HEK293T (cell line): Measurements from ENCODE around the gene ZNF821.

ENCODE experiments used
- BHLHE40 ChIP-seq: fragments of 450-650 bp; IDR thresholded peaks from 2 replicates; pipeline ENCODE4 v1.6.1; 2016; ENCODE audit warnings: mild to moderate bottlenecking, moderate library complexity, borderline replicate concordance
- ELF4 ChIP-seq: fragments of 450-650 bp; IDR thresholded peaks from 2 replicates; pipeline ENCODE4 v1.6.1; 2017; ENCODE audit warnings: antibody characterized with exemption
- FOXK2 ChIP-seq: fragments of 450-650 bp; IDR thresholded peaks from 2 replicates; pipeline ENCODE4 v1.6.1; 2016; ENCODE audit warnings: mild to moderate bottlenecking
- FOXM1 ChIP-seq: fragments of 450-650 bp; IDR thresholded peaks from 2 replicates; pipeline ENCODE4 v1.6.1; 2017; ENCODE audit warnings: mild to moderate bottlenecking, borderline replicate concordance
- HDGF ChIP-seq: fragments of 450-650 bp; IDR thresholded peaks from 2 replicates; pipeline ENCODE4 v1.6.1; 2017; ENCODE audit warnings: antibody characterized with exemption, borderline replicate concordance
- NFRKB ChIP-seq: fragments of 450-650 bp; IDR thresholded peaks from 2 replicates; pipeline ENCODE4 v1.6.1; 2016; ENCODE audit warnings: mild to moderate bottlenecking, moderate library complexity
- PKNOX1 ChIP-seq: fragments of 450-650 bp; IDR thresholded peaks from 2 replicates; pipeline ENCODE4 v1.6.1; 2016
- SP1 ChIP-seq: fragments of 450-650 bp; IDR thresholded peaks from 2 replicates; pipeline ENCODE4 v1.6.1; 2017
- SUZ12 ChIP-seq: fragments of 450-650 bp; IDR thresholded peaks from 2 replicates; pipeline ENCODE4 v1.6.1; 2016; ENCODE audit warnings: mild to moderate bottlenecking

- TF ChIP-seq ELF4 (no peak), SUZ12 (no peak), SP1 (no peak), HDGF (no peak), BHLHE40 (no peak), NFRKB (no peak), FOXM1 (no peak), PKNOX1 (no peak), FOXK2 (no peak)
Observed at GRCh38 chr16:71896764-71897368, 12.9 kb upstream of the ZNF821 start.
